CD4-positive, alpha-beta T cell (primary cell): ENCODE measurements around the gene SPTLC2. TPM values are rescaled to one million over a fixed set of nuclear protein-coding genes. Genes with fewer than 3 reads are reported as not detected.

Source experiments
- ATAC-seq: fragments of 200-7000 bp; cut with Tn5 transposase; one replicate; pipeline ENCODE4 v1.10.0; 2022; ENCODE audit warnings: mild to moderate bottlenecking; ENCODE audit not compliant: poor library complexity
- CTCF ChIA-PET: fragments of 350-600 bp; sonication (Branson Sonifier 250); formaldehyde crosslinking; loops from one replicate; lab custom pipeline; 2021; ENCODE audit warnings: antibody characterized with exemption, inconsistent platforms; lab: Charles Lee
- POLR2A ChIA-PET: fragments of 350-600 bp; sonication (Branson Sonifier 250); formaldehyde crosslinking; loops from one replicate; lab custom pipeline; 2021; ENCODE audit warnings: antibody characterized with exemption, inconsistent platforms; lab: Charles Lee
- DNase-seq, 14 experiments: peaks; one replicate each; pipeline ENCODE4 v3.0.0-alpha.2; 2013 to 2020; ENCODE audit warnings: mixed read lengths in 2 of 14
- H3K27ac ChIP-seq, 2 donors: one replicate each; pipeline versions ENCODE4 v1.5.1 to v1.7.0; 2013; ENCODE audit warnings: low read length in 2 of 2, low read depth in 1 of 2, mild to moderate bottlenecking in 1 of 2
- H3K27me3 ChIP-seq, 2 experiments: 1 replicate in 1 of 2; 2 replicates in 1 of 2; pipeline versions ENCODE4 v1.6.1 to v1.7.0; 2013; ENCODE audit warnings: low read length in 2 of 2, control low read depth in 1 of 2, mild to moderate bottlenecking in 1 of 2, moderate library complexity in 1 of 2; ENCODE audit not compliant: insufficient read depth in 2 of 2, control insufficient read depth in 1 of 2
- H3K36me3 ChIP-seq: one replicate; pipeline ENCODE4 v1.6.1; 2013; ENCODE audit warnings: low read length, control low read depth; ENCODE audit not compliant: insufficient read depth
- H3K4me1 ChIP-seq: one replicate; pipeline ENCODE4 v1.6.1; 2013; ENCODE audit warnings: low read length, control low read depth; ENCODE audit not compliant: insufficient read depth
- H3K4me3 ChIP-seq: one replicate; pipeline ENCODE4 v1.5.1; 2013; ENCODE audit warnings: mild to moderate bottlenecking, low read length, moderate library complexity
- H3K9me3 ChIP-seq, 2 experiments: 1 replicate in 1 of 2; 2 replicates in 1 of 2; pipeline versions ENCODE4 v1.6.1 to v1.7.0; 2013; ENCODE audit warnings: low read length in 2 of 2, mild to moderate bottlenecking in 2 of 2, control low read depth in 1 of 2, moderate library complexity in 1 of 2; ENCODE audit not compliant: control insufficient read depth in 1 of 2, insufficient read depth in 1 of 2
- H3K27ac Mint-ChIP-seq: one replicate; pipeline ENCODE4 v1.8.0; 2020; ENCODE audit warnings: mixed read lengths
- H3K27me3 Mint-ChIP-seq: one replicate; pipeline ENCODE4 v1.8.0; 2021; ENCODE audit warnings: mixed read lengths
- H3K36me3 Mint-ChIP-seq: one replicate; pipeline ENCODE4 v1.8.0; 2021; ENCODE audit warnings: low read depth, mixed read lengths
- H3K4me1 Mint-ChIP-seq: one replicate; pipeline ENCODE4 v1.8.0; 2021; ENCODE audit warnings: low read depth, mixed read lengths
- H3K4me3 Mint-ChIP-seq: one replicate; pipeline ENCODE4 v1.8.0; 2020; ENCODE audit warnings: mild to moderate bottlenecking, mixed read lengths
- H3K9me3 Mint-ChIP-seq: one replicate; pipeline ENCODE4 v1.8.0; 2020; ENCODE audit warnings: mixed read lengths
- CTCF ChIP-seq: fragments of 200-600 bp; IDR thresholded peaks from one replicate; pipeline ENCODE4 v1.8.0; 2022; ENCODE audit warnings: antibody characterized with exemption, mild to moderate bottlenecking
- intact Hi-C, 2 experiments: fragments of 100-400 bp; cut with DNase I in 1 of 2; cut with micrococcal nuclease in 1 of 2; formaldehyde crosslinking; loops; one replicate each; pipeline versions ENCODE4 v1.15.1 to v1.9.0; 2023 to 2025; cut with DNase I, micrococcal nuclease
- total RNA-seq, 174 experiments: library from RNA in 2 of 174; stranded (reverse) in 2 of 174; gene quantifications; one replicate each; pipeline ENCODE4 v1.2.3 and lab custom pipeline; 2021 to 2026

SPTLC2 gene
- total RNA-seq, 2 experiments from 2014 or later: 13.0 to 14.5 TPM

DNA sequence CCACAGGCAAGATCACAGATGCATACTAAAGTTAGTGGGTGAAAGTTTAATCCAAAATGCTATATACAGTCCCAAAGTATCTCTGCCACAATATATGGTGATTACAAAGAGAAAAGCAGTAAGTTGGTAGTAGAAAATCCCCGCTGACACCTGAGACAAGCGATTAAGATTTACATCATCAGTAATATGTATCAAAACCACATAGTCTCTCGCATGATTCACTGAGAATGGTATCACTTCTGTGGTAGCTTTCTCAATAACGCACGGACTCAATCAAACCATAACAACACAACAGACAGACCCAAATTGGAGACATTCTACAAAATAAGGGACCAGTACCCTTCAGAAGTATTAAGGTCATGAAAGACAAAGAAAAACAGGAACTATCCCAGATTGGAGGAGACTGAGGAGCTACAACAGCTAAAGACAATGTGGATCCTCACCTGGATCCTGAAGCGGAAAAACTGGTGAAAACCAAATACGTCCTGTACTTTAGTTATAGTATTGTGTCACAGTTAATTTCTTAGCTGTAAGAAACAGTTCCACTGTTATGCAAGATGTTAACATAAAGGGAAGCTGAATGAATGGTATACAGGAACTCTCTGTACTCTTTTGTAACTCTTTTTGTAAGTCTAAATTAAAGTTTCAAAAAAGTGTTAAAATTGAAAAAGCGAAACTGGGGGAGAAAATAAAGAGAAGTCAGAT, 51.0 kb downstream of the SPTLC2 start:
- H3K36me3 Mint-ChIP-seq: peaks cover 67% of the 10 kb centered on the region
- no peaks in the 10 kb centered on the region for H3K9me3 Mint-ChIP-seq
- no peaks in the 10 kb centered on the region for H3K4me1 ChIP-seq
- ChIA-PET CTCF (interaction anchor here (0.7 kb wide), 1 partner anchor 223 kb away, joined by 3 read pairs; no protein-coding TSS in a partner anchor), POLR2A (no interaction called here)
- no peak for ATAC-seq
- H3K4me3 Mint-ChIP-seq: no peak overlapping the region
- peaks cover 15% of the 10 kb centered on the region for H3K4me1 Mint-ChIP-seq
- no peaks in the 10 kb centered on the region for H3K9me3 ChIP-seq
- H3K36me3 ChIP-seq: peaks cover 44% of the 10 kb centered on the region
- intact Hi-C loops: no loop called here
- no peak overlapping the region for H3K27ac Mint-ChIP-seq
- H3K4me3 ChIP-seq: no peak overlapping the region
- TF ChIP-seq CTCF: no peak
- no peaks in the 10 kb centered on the region for H3K27me3 ChIP-seq
- peak in 3 of 14 experiments; percentile 5 to 38 (median 35) for DNase-seq
- no peak overlapping the region for H3K27ac ChIP-seq
- no peaks in the 10 kb centered on the region for H3K27me3 Mint-ChIP-seq

GRCh38 chr14:77562681-77563080, 53.8 kb downstream of the SPTLC2 start:
- no peaks in the 10 kb centered on the region for H3K4me1 ChIP-seq
- TF ChIP-seq CTCF: no peak
- no peak overlapping the region for H3K4me3 ChIP-seq
- no peaks in the 10 kb centered on the region for H3K9me3 ChIP-seq
- no peak overlapping the region for H3K27ac ChIP-seq
- H3K36me3 Mint-ChIP-seq: peaks cover 65% of the 10 kb centered on the region
- H3K27ac Mint-ChIP-seq: no peak overlapping the region
- H3K36me3 ChIP-seq: peaks cover 40% of the 10 kb centered on the region
- H3K9me3 Mint-ChIP-seq: no peaks in the 10 kb centered on the region
- ChIA-PET CTCF (no interaction called here), POLR2A (no interaction called here)
- no peak for ATAC-seq
- no peaks in the 10 kb centered on the region for H3K27me3 Mint-ChIP-seq
- H3K4me3 Mint-ChIP-seq: no peak overlapping the region
- H3K27me3 ChIP-seq: no peaks in the 10 kb centered on the region
- no peak for DNase-seq
- intact Hi-C loops: no loop called here
- peaks cover 16% of the 10 kb centered on the region for H3K4me1 Mint-ChIP-seq

GRCh38 chr14:77561881-77562280, 54.6 kb downstream of the SPTLC2 start:
- H3K36me3 Mint-ChIP-seq: peaks cover 67% of the 10 kb centered on the region
- H3K4me1 Mint-ChIP-seq: peaks cover 20% of the 10 kb centered on the region
- intact Hi-C loops: no loop called here
- H3K9me3 Mint-ChIP-seq: no peaks in the 10 kb centered on the region
- ChIA-PET CTCF (interaction anchor here (0.6 kb wide), 1 partner anchor 11 kb away, joined by 4 read pairs; no protein-coding TSS in a partner anchor), POLR2A (no interaction called here)
- no peaks in the 10 kb centered on the region for H3K27me3 ChIP-seq
- H3K4me3 Mint-ChIP-seq: no peak overlapping the region
- H3K27ac ChIP-seq: no peak overlapping the region
- no peak overlapping the region for H3K27ac Mint-ChIP-seq
- ATAC-seq: no peak
- peaks cover 46% of the 10 kb centered on the region for H3K36me3 ChIP-seq
- no peaks in the 10 kb centered on the region for H3K9me3 ChIP-seq
- no peaks in the 10 kb centered on the region for H3K27me3 Mint-ChIP-seq
- no peaks in the 10 kb centered on the region for H3K4me1 ChIP-seq
- H3K4me3 ChIP-seq: no peak overlapping the region
- no peak for TF ChIP-seq CTCF
- DNase-seq: no peak
